GM18520 (cell line): Measurements from ENCODE around the gene ATP6V1B1.
A peak's percentile ranks its signal among the peaks of the same experiment; 100 is the strongest.

Experiments
- ATAC-seq: cut with Tn5 transposase; IDR thresholded peaks from one replicate; pipeline ENCODE4 v1.9.1; 2021; ENCODE audit not compliant: unreplicated experiment

The ATP6V1B1 gene

DNA sequence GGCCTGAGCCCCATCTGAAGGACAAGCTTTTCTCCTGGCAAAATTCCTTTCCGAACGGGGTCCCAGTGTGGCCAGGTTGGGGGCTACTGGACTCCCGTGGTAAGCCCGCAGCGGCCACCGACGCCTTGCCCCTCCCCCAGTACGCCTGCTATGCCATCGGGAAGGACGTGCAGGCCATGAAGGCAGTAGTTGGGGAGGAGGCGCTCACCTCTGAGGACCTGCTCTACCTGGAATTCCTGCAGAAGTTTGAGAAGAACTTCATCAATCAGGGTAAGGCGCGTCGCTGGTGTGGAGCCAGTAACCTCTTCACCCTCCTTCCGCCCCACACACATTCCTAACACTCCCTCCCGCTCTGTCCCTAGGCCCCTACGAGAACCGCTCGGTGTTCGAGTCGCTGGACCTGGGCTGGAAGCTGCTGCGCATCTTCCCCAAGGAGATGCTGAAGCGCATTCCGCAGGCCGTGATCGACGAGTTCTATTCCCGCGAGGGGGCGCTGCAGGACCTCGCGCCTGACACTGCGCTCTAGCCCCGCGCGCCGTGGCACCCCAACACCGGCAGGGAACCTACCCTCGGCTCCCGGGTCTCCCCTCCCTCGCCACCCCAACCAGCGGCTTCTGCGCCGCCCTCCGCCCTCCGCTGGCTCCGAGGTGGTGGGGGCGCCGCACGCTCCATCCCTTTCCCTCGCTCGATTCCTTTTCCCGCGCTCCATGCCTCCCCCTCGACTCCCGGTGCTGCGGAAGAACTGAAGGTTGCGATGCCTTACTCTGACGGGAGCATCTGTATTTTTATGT is 29.1 kb downstream of the ATP6V1B1 start:
- ATAC-seq: peak; percentile 61

DNA sequence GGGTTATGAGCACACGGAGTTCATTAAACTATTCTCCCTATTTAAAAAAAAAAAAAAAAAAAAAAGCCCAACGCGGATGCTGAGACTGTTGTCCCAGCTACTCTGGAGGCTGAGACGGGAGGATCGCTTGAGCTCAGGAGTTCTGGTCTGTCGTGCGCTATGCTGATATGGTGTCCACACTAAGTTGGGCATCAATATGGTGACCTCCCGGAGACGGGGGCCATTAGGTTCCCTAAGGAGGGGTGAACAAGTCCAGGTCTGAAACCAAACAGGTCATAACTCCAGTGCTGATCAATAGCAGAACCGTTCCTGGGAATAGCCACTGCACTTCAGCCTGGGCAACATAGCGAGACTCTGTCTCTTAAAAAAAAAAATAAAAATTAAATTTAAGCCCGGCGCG is 29.8 kb downstream of the ATP6V1B1 start:
- ATAC-seq: no peak

- no peak for ATAC-seq
Observed at GRCh38 chr2:70966681-70967080, 31.0 kb downstream of the ATP6V1B1 start.

DNA sequence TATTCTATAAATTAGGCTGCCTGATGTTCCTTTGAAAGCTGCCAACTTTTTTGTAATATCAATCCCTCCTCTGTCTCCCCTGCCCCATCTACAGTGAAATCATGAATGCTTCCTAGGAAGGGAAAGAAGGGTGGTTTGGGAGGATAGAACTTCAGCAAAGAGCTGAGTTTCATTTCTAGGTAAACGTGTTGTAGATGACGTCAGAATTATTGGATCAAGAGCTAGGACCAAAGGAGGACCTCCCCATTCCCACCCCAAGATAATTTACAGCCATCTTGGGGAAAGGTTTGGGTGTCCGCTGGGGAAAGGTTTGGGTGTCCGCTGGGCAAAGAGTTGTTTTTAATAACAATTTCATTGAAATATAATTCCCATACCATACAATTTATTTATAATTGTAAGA is 31.5 kb downstream of the ATP6V1B1 start:
- ATAC-seq: no peak

GRCh38 chr2:70974592-70974991 is 38.9 kb downstream of the ATP6V1B1 start:
- ATAC-seq: no peak

GRCh38 chr2:70975237-70975636 is 39.5 kb downstream of the ATP6V1B1 start:
- no peak for ATAC-seq

GRCh38 chr2:70977605-70978205 is 42.0 kb downstream of the ATP6V1B1 start:
- ATAC-seq: no peak

- ATAC-seq: no peak
Observed at GRCh38 chr2:70978341-70979179, 42.9 kb downstream of the ATP6V1B1 start, which contains the start of gene ANKRD53. Gene ANKRD53, plus strand, starts transcription at chr2:70978630. Its CDS starts 16 bp downstream, at chr2:70978646.

- ATAC-seq: no peak
Observed at GRCh38 chr2:70979180-70979488, 43.4 kb downstream of the ATP6V1B1 start.

- no peak for ATAC-seq
Observed at GRCh38 chr2:70979626-70980025, 43.9 kb downstream of the ATP6V1B1 start.

GRCh38 chr2:70981421-70981820 is 45.7 kb downstream of the ATP6V1B1 start:
- no peak for ATAC-seq

GRCh38 chr2:70981866-70982810 is 46.4 kb downstream of the ATP6V1B1 start:
- no peak for ATAC-seq

- no peak for ATAC-seq
Observed at GRCh38 chr2:70982971-70983370, 47.3 kb downstream of the ATP6V1B1 start.

DNA sequence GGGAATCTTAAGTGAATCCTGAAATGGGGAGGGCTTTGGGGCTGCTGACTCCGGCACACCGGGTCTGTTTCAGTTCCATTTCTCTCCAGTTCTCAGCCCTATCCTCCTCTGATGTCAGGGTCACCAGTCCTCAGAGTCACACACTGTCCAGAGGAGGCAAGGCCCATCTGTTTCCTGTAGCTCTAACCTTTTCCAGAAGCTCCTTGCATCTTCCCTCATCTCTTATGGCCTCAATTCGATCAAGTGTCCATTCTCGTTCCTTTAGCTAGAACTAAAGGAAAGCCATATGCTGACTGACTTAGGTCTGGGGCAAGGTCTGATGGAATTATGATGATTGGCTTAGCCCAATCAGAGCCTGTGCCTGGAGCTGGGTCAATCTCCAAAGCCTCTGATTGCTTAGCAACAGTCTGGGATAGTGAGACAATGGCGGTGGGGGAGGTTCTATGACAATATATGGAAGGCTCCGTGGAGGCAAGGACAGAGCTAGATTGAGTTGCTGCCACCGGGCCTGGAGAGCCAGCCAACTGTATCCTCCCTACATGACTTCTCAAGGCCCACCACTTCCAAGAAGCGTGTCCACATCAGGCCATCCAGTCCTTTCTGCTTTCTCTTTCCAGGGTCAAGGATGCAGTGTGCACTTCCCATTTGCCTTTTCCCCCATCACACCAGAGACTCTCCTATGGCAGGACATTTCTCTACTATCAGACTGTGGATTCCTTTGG is 48.0 kb downstream of the ATP6V1B1 start:
- no peak for ATAC-seq

- no peak for ATAC-seq
Observed at GRCh38 chr2:70984228-70984575, 48.5 kb downstream of the ATP6V1B1 start.

GRCh38 chr2:70984576-70985282 is 49.0 kb downstream of the ATP6V1B1 start:
- peak; percentile 68 for ATAC-seq

DNA sequence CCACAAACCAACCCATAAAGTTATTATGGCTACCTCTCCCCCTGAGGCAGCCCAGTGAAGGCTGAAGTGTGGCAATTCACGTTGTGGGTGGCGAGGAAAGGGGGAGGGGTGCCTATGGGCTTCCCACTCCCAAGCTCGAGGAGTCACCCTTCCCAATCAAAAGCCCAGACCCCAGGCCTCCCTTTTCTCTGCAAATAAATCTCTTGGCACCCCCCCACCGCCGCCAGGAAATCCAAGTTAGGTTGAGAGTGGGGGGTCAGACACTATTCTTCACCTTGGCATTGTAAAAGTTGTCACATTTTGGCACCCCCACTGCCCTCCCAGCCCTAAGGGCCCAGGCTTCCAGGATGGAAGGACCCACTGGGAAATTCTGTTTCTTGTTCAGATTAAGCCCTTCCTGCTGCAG is 49.6 kb downstream of the ATP6V1B1 start:
- ATAC-seq: no peak

DNA sequence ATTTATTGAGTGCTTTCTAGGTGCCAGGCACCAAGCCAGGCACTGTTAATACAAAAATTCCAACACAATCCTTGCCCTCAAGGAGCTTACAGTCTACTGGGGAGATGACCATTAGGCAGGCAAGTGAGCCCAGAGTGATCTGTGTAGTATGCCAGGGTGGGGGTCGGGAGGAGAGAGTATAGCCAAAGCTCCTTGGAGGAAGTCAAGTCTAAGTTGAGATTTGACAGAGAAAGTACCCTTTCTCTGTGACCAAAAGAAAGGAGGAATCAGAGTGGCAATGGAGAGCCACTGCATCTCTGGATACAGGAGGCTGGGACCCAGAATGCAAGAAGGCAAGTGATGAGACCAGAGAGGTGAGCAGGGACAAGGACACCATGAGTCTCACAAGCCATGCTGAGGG is 50.3 kb downstream of the ATP6V1B1 start:
- ATAC-seq: no peak

DNA sequence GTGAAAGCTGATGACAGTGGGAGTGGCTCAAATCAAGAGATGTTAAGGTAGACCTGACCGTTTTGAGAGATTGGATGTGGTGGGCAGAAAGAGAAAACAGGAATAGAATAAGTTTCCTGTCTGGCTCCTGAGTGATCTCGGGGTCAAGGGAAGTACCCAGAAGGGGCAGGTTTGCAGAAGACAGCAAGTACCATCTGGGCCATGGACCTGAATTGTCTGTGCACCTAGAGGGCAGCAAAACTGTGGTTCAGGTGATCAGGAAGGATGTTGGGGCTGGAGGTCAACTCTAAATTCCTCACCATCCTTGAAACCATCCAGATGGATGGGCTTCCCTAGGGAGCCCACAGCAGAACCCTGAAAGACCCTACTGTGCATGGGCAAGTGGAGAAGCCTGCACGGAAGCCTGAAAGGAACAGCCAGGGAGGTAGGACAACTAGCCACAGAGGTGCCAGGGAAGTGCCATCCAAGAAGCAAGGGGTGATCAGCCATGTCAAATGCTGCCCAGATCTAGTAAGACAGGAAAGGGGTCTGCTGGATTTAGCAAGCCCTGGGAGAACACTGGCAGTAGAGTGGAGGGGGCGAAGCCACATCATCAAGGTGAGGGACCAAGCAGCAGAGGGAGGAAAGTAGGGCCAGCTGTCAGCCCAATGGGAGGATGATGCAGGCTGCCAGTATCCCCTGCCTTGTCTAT is 50.9 kb downstream of the ATP6V1B1 start:
- no peak for ATAC-seq
